Measurements from ENCODE around the gene RBM48. TPM values are rescaled to one million over a fixed set of nuclear protein-coding genes. Genes with fewer than 3 reads are reported as not detected.

The RBM48 gene
- total and polyA plus RNA-seq, 2 donors from 2014 or later, result 7.4 to 14.4 TPM

GRCh38 chr7:92517631-92518030 lies 11.0 kb upstream of the RBM48 start:
- intact Hi-C loops (cut with DNase I), result no loop called here
- peaks cover 5 to 12% (median 10%) of the 10 kb centered on the region in 3 donors for H3K36me3 ChIP-seq (ENCODE audit: control insufficient read depth in 2 of 3, insufficient read depth in 3 of 3, low read length in 3 of 3)
- no peak for FAIRE-seq

GRCh38 chr7:92520024-92520423 lies 8.6 kb upstream of the RBM48 start:
- H3K27ac ChIP-seq (ENCODE audit: low read depth in 2 of 2, low read length in 2 of 2), result no peak overlapping the region
- no peak overlapping the region for H3K4me3 ChIP-seq (ENCODE audit: low read length in 3 of 3)
- H3K4me1 ChIP-seq (ENCODE audit: control insufficient read depth in 2 of 3, insufficient read depth in 2 of 3, low read depth in 1 of 3, low read length in 3 of 3), result peaks cover 0 to 3% (median 0%) of the 10 kb centered on the region in 3 donors
- TF ChIP-seq CTCF (IDR thresholded peaks at IDR 0.05; ENCODE audit: borderline replicate concordance, extremely low read depth, insufficient read depth), result no peak
- no peaks in the 10 kb centered on the region for H3K27me3 ChIP-seq (ENCODE audit: control insufficient read depth, insufficient read depth, low read length)
- FAIRE-seq (no peak), DNase-seq (peak in 2 of 5 donors; percentile 8 to 16)
- peaks cover 2 to 12% (median 10%) of the 10 kb centered on the region in 3 donors for H3K36me3 ChIP-seq (ENCODE audit: control insufficient read depth in 2 of 3, insufficient read depth in 3 of 3, low read length in 3 of 3)
- intact Hi-C loops (cut with DNase I), result no loop called here
- no peaks in the 10 kb centered on the region for H3K9me3 ChIP-seq (ENCODE audit: control insufficient read depth in 2 of 3, insufficient read depth in 1 of 3, low read length in 3 of 3)
- H3K9ac ChIP-seq (ENCODE audit: low read length in 3 of 3), result no peak overlapping the region

More at GRCh38 chr7:92517631-92518030, 11.0 kb upstream of the RBM48 start:
- H3K9me3 ChIP-seq (ENCODE audit: control insufficient read depth in 2 of 3, insufficient read depth in 1 of 3, low read length in 3 of 3), result no peaks in the 10 kb centered on the region
- no peak overlapping the region for H3K27ac ChIP-seq (ENCODE audit: low read depth in 2 of 2, low read length in 2 of 2)
- H3K9ac ChIP-seq (ENCODE audit: low read length in 3 of 3), result no peak overlapping the region
- TF ChIP-seq CTCF (IDR thresholded peaks at IDR 0.05; ENCODE audit: borderline replicate concordance, extremely low read depth, insufficient read depth), result no peak
- H3K27me3 ChIP-seq (ENCODE audit: control insufficient read depth, insufficient read depth, low read length), result no peaks in the 10 kb centered on the region
- peaks cover 0 to 3% (median 0%) of the 10 kb centered on the region in 3 donors for H3K4me1 ChIP-seq (ENCODE audit: control insufficient read depth in 2 of 3, insufficient read depth in 2 of 3, low read depth in 1 of 3, low read length in 3 of 3)
- H3K4me3 ChIP-seq (ENCODE audit: low read length in 3 of 3), result no peak overlapping the region
- no peak for DNase-seq

DNA sequence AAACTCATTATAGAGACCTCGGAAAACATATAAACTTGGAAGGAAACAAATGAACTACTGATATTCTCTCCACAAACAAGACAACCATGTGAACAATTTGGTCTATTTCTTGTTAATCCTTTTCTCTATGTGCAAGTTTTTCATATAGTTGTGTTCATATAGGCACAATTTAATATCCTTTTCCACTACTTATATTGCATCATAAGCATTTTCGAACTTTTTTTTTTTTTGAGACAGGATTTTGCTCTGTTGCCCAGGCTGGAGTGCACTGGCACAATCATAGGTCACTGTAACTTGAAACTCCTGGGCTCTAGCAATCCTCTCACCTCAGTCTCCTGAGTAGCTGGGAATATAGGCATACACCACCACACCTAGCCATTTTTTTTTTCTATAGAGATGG lies 5.5 kb upstream of the RBM48 start:
- H3K27me3 ChIP-seq (ENCODE audit: control insufficient read depth, insufficient read depth, low read length), result no peaks in the 10 kb centered on the region
- DNase-seq, result no peak
- no peak overlapping the region for H3K27ac ChIP-seq (ENCODE audit: low read depth in 2 of 2, low read length in 2 of 2)
- H3K9me3 ChIP-seq (ENCODE audit: control insufficient read depth in 2 of 3, insufficient read depth in 1 of 3, low read length in 3 of 3), result no peaks in the 10 kb centered on the region
- H3K4me1 ChIP-seq (ENCODE audit: control insufficient read depth in 2 of 3, insufficient read depth in 2 of 3, low read depth in 1 of 3, low read length in 3 of 3), result peaks cover 0 to 8% (median 3%) of the 10 kb centered on the region in 3 donors
- no peak for TF ChIP-seq CTCF (IDR thresholded peaks at IDR 0.05; ENCODE audit: borderline replicate concordance, extremely low read depth, insufficient read depth)
- no peak overlapping the region for H3K9ac ChIP-seq (ENCODE audit: low read length in 3 of 3)
- no peak overlapping the region for H3K4me3 ChIP-seq (ENCODE audit: low read length in 3 of 3)
- FAIRE-seq, result no peak
- intact Hi-C loops (cut with DNase I), result no loop called here
- no peaks in the 10 kb centered on the region for H3K36me3 ChIP-seq (ENCODE audit: control insufficient read depth in 2 of 3, insufficient read depth in 3 of 3, low read length in 3 of 3)

Data from kidney (tissue), 14 donors.